Kidney glomerular epithelial cell (primary cell): Measurements from ENCODE around the gene CGRRF1.

Experiments
- DNase-seq: peaks from one replicate; lab custom pipeline; 2025; lab: John Stamatoyannopoulos, UW

CGRRF1 gene

DNA sequence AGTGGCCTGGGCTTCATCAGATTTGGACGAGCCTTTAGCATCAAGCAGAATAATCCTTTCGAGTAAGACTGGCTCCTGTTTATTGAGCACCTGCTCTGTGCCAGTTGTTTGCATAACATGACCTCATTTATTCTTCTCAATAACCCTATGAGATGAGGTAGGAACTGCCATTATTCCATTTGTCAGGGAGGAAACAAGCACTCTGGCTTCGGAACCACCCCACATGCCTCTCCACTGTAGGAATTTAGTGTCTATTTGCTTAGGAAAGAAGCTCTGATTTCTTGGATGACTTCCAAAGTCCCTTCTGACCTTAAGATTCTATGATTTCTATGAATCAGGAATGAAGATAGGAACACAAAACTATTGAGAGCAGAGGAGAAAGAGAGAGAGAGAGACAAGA is 68.3 kb downstream of the CGRRF1 start:
- no peak for DNase-seq

DNA sequence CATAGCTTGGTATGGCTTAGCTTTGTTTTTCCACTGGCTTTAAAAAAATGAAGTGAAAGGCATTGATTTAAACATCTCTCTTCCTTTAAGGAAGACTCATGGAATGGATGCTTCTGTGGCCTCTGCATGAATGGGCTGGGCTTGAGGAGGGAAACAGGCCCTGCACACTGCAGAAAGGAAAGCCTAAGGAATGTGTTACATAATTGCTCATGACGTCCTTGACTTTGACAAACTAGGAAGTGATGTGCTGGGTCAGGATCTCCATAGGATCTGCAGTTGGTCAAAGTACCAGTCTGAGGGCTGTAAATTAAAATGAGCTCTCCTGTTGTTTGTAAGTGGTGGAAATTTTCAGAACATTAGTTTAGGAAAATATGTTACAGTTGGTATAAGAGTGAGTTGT is 69.9 kb downstream of the CGRRF1 start:
- no peak for DNase-seq

GRCh38 chr14:54580933-54581332 is 71.2 kb downstream of the CGRRF1 start:
- no peak for DNase-seq

DNA sequence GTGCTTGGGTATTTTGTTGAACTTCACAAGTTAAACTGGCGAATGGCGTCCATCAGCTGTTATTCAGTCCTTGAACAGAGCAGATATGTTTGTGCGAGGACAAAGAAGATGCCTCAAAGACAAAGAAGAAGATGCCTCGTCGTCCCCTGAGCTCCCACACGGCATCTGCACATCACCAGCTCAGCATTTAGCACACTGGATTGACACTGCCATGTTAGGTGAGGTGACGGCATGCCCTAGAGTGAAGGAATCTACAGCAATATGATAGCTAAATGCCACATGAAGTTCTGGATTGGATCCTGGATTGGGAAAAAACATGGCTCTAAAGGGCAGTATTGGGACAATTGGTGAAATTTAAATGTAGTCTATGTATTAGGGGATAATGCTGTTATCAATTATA is 72.6 kb downstream of the CGRRF1 start:
- no peak for DNase-seq

DNA sequence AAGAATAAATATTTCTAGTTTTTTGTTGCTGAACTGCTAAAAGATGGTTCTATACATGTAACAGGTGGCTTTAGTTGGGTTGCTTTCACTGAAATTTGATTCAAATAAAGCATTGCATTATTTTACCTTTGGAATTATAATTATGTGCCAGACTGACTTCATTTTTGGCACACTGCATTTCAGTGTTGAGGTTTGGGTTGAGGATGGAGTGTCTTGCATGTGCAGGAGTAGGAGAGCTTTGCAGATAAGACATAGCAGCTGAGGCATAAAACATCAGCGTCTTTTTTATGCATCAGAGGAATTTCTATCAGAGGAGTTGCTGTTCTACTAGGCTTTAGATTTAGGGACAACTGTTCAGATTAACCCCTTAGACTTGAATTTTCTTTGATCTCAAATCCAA is 74.4 kb downstream of the CGRRF1 start:
- no peak for DNase-seq

DNA sequence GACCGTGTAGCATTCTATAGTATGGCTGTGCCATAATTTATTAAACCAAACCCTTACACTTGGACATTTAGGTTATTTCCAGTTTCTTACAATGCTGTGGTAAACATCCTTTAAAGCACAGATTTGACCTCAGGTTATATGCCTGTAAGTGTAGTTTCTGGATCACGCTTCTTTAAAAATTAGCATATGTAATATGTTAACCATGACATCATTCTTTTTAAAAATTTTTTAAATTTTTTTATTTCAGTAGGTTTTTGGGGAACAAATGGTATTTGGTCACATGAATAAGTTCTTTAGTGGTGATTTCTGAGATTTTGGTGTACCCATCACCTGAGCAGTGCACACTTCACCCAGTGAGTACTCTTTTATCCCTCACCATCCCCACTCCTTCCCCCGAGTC is 75.5 kb downstream of the CGRRF1 start:
- no peak for DNase-seq
